ENCODE measurements around the gene PSMB7.

The PSMB7 gene

GRCh38 chr9:124344291-124345050 is 70.8 kb downstream of the PSMB7 start:
- Histone ChIP-seq H3K9me3 (ENCODE audit: control insufficient read depth, low read length) (no peaks in the 10 kb centered on the region), H3K4me1 (ENCODE audit: control insufficient read depth, insufficient read depth, low read length, poor library complexity, severe bottlenecking) (peaks cover 14% of the 10 kb centered on the region), H3K36me3 (ENCODE audit: control insufficient read depth, insufficient read depth, low read length) (peaks cover 42% of the 10 kb centered on the region), H3K4me3 (ENCODE audit: extremely low read depth, insufficient read depth, low read length, poor library complexity, severe bottlenecking) (no peak overlapping the region), H3K27ac (ENCODE audit: low read depth, low read length, severe bottlenecking) (no peak overlapping the region)
- 94 to 97% methylated on average over 28 to 29 of the region's 29 CpGs for WGBS, 2 experiments (ENCODE audit: insufficient coverage in 2 of 2)

DNA sequence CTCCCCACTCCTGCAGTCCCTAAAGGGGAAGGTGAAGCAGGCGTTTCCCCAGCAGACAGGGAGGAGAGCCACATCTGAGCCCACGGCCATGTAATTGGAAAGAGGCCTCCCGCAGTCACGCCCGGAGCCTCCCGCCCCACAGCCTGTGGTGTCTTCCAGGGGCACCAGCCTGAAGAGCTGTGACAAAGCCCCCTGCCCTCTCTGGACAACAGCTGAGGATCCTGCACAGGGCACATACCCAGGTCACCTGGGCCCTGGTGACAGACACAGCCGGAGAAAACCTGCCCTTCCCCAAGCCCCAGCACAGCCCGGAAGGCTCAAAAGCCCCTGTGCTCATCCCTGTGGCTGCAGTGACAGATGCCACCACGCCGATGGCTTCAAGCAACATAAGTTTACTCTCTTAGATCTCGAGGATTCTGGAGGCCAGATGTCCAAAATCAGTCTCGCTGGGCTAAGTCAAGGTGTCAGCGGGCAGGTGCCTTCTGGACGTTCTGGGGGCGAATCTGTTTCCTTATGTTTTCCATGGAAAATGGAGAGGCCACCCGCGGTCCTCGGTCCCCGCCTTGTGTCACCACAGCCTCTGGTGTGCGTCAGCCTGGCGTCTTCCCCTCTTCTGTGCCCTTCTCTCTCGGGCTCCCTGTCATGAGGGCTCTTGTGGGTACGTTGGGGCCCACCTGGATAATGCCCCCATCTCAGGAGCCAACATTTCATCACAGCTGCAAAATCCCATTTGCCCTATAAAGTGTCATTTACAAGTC is 71.5 kb downstream of the PSMB7 start:
- Histone ChIP-seq H3K4me1 (ENCODE audit: control insufficient read depth, insufficient read depth, low read length, poor library complexity, severe bottlenecking) (peaks cover 14% of the 10 kb centered on the region), H3K36me3 (ENCODE audit: control insufficient read depth, insufficient read depth, low read length) (peaks cover 39% of the 10 kb centered on the region), H3K27ac (ENCODE audit: low read depth, low read length, severe bottlenecking) (no peak overlapping the region), H3K9me3 (ENCODE audit: control insufficient read depth, low read length) (no peaks in the 10 kb centered on the region), H3K4me3 (ENCODE audit: extremely low read depth, insufficient read depth, low read length, poor library complexity, severe bottlenecking) (no peak overlapping the region)
- 89 to 92% methylated on average over 17 to 22 of the region's 23 CpGs for WGBS, 2 experiments (ENCODE audit: insufficient coverage in 2 of 2)

GRCh38 chr9:124342776-124343485 is 72.3 kb downstream of the PSMB7 start:
- peaks cover 14% of the 10 kb centered on the region for H3K4me1 ChIP-seq (ENCODE audit: control insufficient read depth, insufficient read depth, low read length, poor library complexity, severe bottlenecking)
- WGBS, 2 experiments (ENCODE audit: insufficient coverage in 2 of 2) = 52 to 59% methylated on average over 10 to 12 of the region's 26 CpGs
- H3K36me3 ChIP-seq (ENCODE audit: control insufficient read depth, insufficient read depth, low read length) = peaks cover 34% of the 10 kb centered on the region
- no peaks in the 10 kb centered on the region for H3K9me3 ChIP-seq (ENCODE audit: control insufficient read depth, low read length)
- H3K4me3 ChIP-seq (ENCODE audit: extremely low read depth, insufficient read depth, low read length, poor library complexity, severe bottlenecking) = no peak overlapping the region
- H3K27ac ChIP-seq (ENCODE audit: low read depth, low read length, severe bottlenecking) = peak overlapping the region; percentile 17

DNA sequence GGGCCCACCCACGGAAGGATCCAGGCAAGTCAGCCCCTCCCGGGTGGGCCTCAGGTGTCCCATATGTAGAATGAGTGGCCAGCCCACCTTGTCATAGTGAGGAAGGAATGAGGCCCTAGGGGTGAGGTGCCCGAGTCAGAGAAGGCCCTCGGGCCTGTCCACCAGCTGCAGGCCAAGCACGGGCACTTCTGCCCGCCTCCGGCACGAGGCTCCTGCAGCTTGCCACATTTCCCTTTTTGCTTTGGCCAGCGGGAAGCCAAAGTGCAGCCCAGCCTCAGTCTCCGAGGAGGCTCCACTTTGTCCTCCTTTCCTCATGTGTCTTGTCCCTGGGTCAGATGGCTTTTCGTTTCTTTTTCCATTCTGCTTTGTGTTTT is 72.9 kb downstream of the PSMB7 start:
- Histone ChIP-seq H3K27ac (ENCODE audit: low read depth, low read length, severe bottlenecking) (peak overlapping the region; percentile 17), H3K36me3 (ENCODE audit: control insufficient read depth, insufficient read depth, low read length) (peaks cover 35% of the 10 kb centered on the region)
- 96% methylated on average over 11 of the region's 11 CpGs for WGBS, 2 experiments (ENCODE audit: insufficient coverage in 2 of 2)

GRCh38 chr9:124341455-124342170 is 73.6 kb downstream of the PSMB7 start:
- Histone ChIP-seq H3K27ac (ENCODE audit: low read depth, low read length, severe bottlenecking) (no peak overlapping the region), H3K36me3 (ENCODE audit: control insufficient read depth, insufficient read depth, low read length) (peaks cover 37% of the 10 kb centered on the region)
- WGBS, 2 experiments (ENCODE audit: insufficient coverage in 2 of 2) = 89 to 96% methylated on average over 15 to 19 of the region's 21 CpGs

More for the DNA sequence above, 72.9 kb downstream of the PSMB7 start:
- no peaks in the 10 kb centered on the region for H3K9me3 ChIP-seq (ENCODE audit: control insufficient read depth, low read length)
- H3K4me3 ChIP-seq (ENCODE audit: extremely low read depth, insufficient read depth, low read length, poor library complexity, severe bottlenecking) = no peak overlapping the region
- peaks cover 14% of the 10 kb centered on the region for H3K4me1 ChIP-seq (ENCODE audit: control insufficient read depth, insufficient read depth, low read length, poor library complexity, severe bottlenecking)

GRCh38 chr9:124340219-124341069 is 74.8 kb downstream of the PSMB7 start:
- Histone ChIP-seq H3K4me1 (ENCODE audit: control insufficient read depth, insufficient read depth, low read length, poor library complexity, severe bottlenecking) (peaks cover 14% of the 10 kb centered on the region), H3K27ac (ENCODE audit: low read depth, low read length, severe bottlenecking) (no peak overlapping the region), H3K4me3 (ENCODE audit: extremely low read depth, insufficient read depth, low read length, poor library complexity, severe bottlenecking) (no peak overlapping the region), H3K36me3 (ENCODE audit: control insufficient read depth, insufficient read depth, low read length) (peaks cover 42% of the 10 kb centered on the region), H3K9me3 (ENCODE audit: control insufficient read depth, low read length) (peaks cover 9% of the 10 kb centered on the region)
- 83 to 94% methylated on average over 12 to 15 of the region's 18 CpGs for WGBS, 2 experiments (ENCODE audit: insufficient coverage in 2 of 2)

More at GRCh38 chr9:124341455-124342170, 73.6 kb downstream of the PSMB7 start:
- Histone ChIP-seq H3K4me1 (ENCODE audit: control insufficient read depth, insufficient read depth, low read length, poor library complexity, severe bottlenecking) (peaks cover 14% of the 10 kb centered on the region), H3K4me3 (ENCODE audit: extremely low read depth, insufficient read depth, low read length, poor library complexity, severe bottlenecking) (no peak overlapping the region), H3K9me3 (ENCODE audit: control insufficient read depth, low read length) (peaks cover 6% of the 10 kb centered on the region)

DNA sequence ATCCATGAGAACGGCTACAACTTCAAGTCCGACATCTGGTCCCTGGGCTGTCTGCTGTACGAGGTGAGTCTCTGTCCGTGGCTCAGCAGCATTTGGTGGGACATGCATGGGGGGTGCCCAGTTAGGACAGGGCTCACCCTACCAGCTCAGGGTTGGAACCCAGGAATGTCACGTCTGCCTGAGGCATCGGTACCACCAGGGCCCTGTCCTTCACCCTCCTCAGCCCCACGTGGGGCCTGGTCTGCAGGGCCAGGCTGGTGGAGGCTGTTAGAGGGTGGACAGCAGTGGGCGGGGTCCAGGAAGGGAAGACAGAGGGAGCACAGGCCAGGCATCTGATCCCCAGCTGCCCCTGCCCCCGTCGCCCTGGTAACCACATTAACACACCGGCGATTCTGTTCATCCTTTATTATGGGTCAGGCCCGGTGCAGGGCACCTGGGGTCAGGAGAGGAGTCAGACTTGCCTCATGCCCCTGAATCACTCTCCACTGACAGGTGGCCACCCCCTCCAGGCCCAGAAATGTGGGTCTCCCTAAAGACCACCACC is 75.6 kb downstream of the PSMB7 start:
- WGBS, 2 experiments (ENCODE audit: insufficient coverage in 2 of 2) = 76 to 87% methylated on average over 11 to 12 of the region's 13 CpGs
- H3K4me1 ChIP-seq (ENCODE audit: control insufficient read depth, insufficient read depth, low read length, poor library complexity, severe bottlenecking) = peaks cover 14% of the 10 kb centered on the region
- H3K4me3 ChIP-seq (ENCODE audit: extremely low read depth, insufficient read depth, low read length, poor library complexity, severe bottlenecking) = no peak overlapping the region
- peaks cover 9% of the 10 kb centered on the region for H3K9me3 ChIP-seq (ENCODE audit: control insufficient read depth, low read length)
- H3K27ac ChIP-seq (ENCODE audit: low read depth, low read length, severe bottlenecking) = no peak overlapping the region
- peaks cover 45% of the 10 kb centered on the region for H3K36me3 ChIP-seq (ENCODE audit: control insufficient read depth, insufficient read depth, low read length)

- 95 to 100% methylated on average over 1 to 4 of the region's 5 CpGs for WGBS, 2 experiments (ENCODE audit: insufficient coverage in 2 of 2)
- Histone ChIP-seq H3K36me3 (ENCODE audit: control insufficient read depth, insufficient read depth, low read length) (peaks cover 37% of the 10 kb centered on the region), H3K9me3 (ENCODE audit: control insufficient read depth, low read length) (peaks cover 9% of the 10 kb centered on the region), H3K4me3 (ENCODE audit: extremely low read depth, insufficient read depth, low read length, poor library complexity, severe bottlenecking) (no peak overlapping the region), H3K4me1 (ENCODE audit: control insufficient read depth, insufficient read depth, low read length, poor library complexity, severe bottlenecking) (peaks cover 8% of the 10 kb centered on the region), H3K27ac (ENCODE audit: low read depth, low read length, severe bottlenecking) (no peak overlapping the region)
Observed at GRCh38 chr9:124337562-124337961, 77.7 kb downstream of the PSMB7 start.

- Histone ChIP-seq H3K27ac (ENCODE audit: low read depth, low read length, severe bottlenecking) (no peak overlapping the region), H3K9me3 (ENCODE audit: control insufficient read depth, low read length) (peaks cover 9% of the 10 kb centered on the region), H3K36me3 (ENCODE audit: control insufficient read depth, insufficient read depth, low read length) (peaks cover 41% of the 10 kb centered on the region), H3K4me3 (ENCODE audit: extremely low read depth, insufficient read depth, low read length, poor library complexity, severe bottlenecking) (no peak overlapping the region), H3K4me1 (ENCODE audit: control insufficient read depth, insufficient read depth, low read length, poor library complexity, severe bottlenecking) (no peaks in the 10 kb centered on the region)
- 86 to 87% methylated on average over 14 of the region's 14 CpGs for WGBS, 2 experiments (ENCODE audit: insufficient coverage in 2 of 2)
Observed at GRCh38 chr9:124335320-124335707, 79.9 kb downstream of the PSMB7 start.
